GM19025 (cell line): ENCODE results near the gene TOP3A.
"Not testable (repeated sequence)": the region's sequence is repeated elsewhere in the genome, so short reads cannot be mapped to it uniquely, and the experiment has no call there.

Source experiments
- ATAC-seq: cut with Tn5 transposase; IDR thresholded peaks from one replicate; pipeline ENCODE4 v1.9.1; 2021; ENCODE audit warnings: mild to moderate bottlenecking, low read depth, moderate library complexity; ENCODE audit not compliant: unreplicated experiment

Gene TOP3A

GRCh38 chr17:18324140-18325050 lies 9.6 kb upstream of the TOP3A start:
- ATAC-seq = no peak

GRCh38 chr17:18323507-18324139 lies 8.8 kb upstream of the TOP3A start:
- no peak for ATAC-seq

GRCh38 chr17:18323007-18323406 lies 8.2 kb upstream of the TOP3A start:
- ATAC-seq = no peak

- no peak for ATAC-seq
Measured at GRCh38 chr17:18322522-18322921, 7.7 kb upstream of the TOP3A start.

- ATAC-seq = no peak
Measured at GRCh38 chr17:18321309-18321708, 6.5 kb upstream of the TOP3A start.

- ATAC-seq = no peak
Measured at GRCh38 chr17:18320301-18320700, 5.5 kb upstream of the TOP3A start.

GRCh38 chr17:18319604-18320256 lies 4.9 kb upstream of the TOP3A start:
- no peak for ATAC-seq

- no peak for ATAC-seq
Measured at GRCh38 chr17:18318771-18319450, 4.1 kb upstream of the TOP3A start.

GRCh38 chr17:18318117-18318516 lies 3.3 kb upstream of the TOP3A start:
- ATAC-seq = no peak

GRCh38 chr17:18315961-18316360 lies 1.2 kb upstream of the TOP3A start:
- no peak for ATAC-seq

- ATAC-seq = no peak
Measured at GRCh38 chr17:18315562-18315922, 748 bp upstream of the TOP3A start.

- ATAC-seq = peak; percentile 7
Measured at GRCh38 chr17:18314059-18314730, 599 bp downstream of the TOP3A start.

GRCh38 chr17:18309202-18309601 lies 5.6 kb downstream of the TOP3A start:
- ATAC-seq = no peak

GRCh38 chr17:18303206-18303605 lies 11.6 kb downstream of the TOP3A start:
- ATAC-seq = not testable (repeated sequence)

GRCh38 chr17:18300725-18301480 lies 13.9 kb downstream of the TOP3A start:
- ATAC-seq = no peak

GRCh38 chr17:18298061-18298460 lies 16.7 kb downstream of the TOP3A start:
- ATAC-seq = not testable (repeated sequence)

GRCh38 chr17:18291718-18292540 lies 22.9 kb downstream of the TOP3A start:
- ATAC-seq = no peak

GRCh38 chr17:18285296-18285695 lies 29.5 kb downstream of the TOP3A start:
- no peak for ATAC-seq

GRCh38 chr17:18281788-18282187 lies 33.0 kb downstream of the TOP3A start:
- ATAC-seq = no peak
